H1 (cell line): Measurements from ENCODE around the gene TIMM10. TPM values are rescaled to one million over a fixed set of nuclear protein-coding genes. Genes with fewer than 3 reads are reported as not detected.

Experiments
- ATF3 ChIP-seq: IDR thresholded peaks from 2 replicates; pipeline ENCODE4 v1.6.1; 2011; ENCODE audit warnings: low read depth, mild to moderate bottlenecking, low read length; ENCODE audit not compliant: insufficient read depth
- CBX8 ChIP-seq: fragments of 300-800, 300-1000 bp; sonication (generic); IDR thresholded peaks from 2 replicates; pipeline ENCODE4 v1.7.1; 2016; ENCODE audit warnings: low read depth, low read length, borderline replicate concordance
- CTBP2 ChIP-seq: IDR thresholded peaks from 2 replicates; pipeline ENCODE4 v1.7.0; 2011; ENCODE audit warnings: borderline replicate concordance, mild to moderate bottlenecking, moderate library complexity, mixed read lengths, low read length; ENCODE audit not compliant: insufficient read depth, insufficient read length
- PHF8 ChIP-seq: fragments of 200-600 bp; sonication (generic); conservative IDR thresholded peaks from 2 replicates; pipeline ENCODE4 v1.7.1; 2012; ENCODE audit warnings: low read depth, mild to moderate bottlenecking, inconsistent platforms, low read length, moderate library complexity
- RAD21 ChIP-seq, 2 experiments: IDR thresholded peaks in 1 of 2; conservative IDR thresholded peaks in 1 of 2; 2 replicates each; pipeline ENCODE4 v1.6.1; 2011; ENCODE audit warnings: low read depth in 2 of 2, low read length in 2 of 2, improper control_type of control experiment in 1 of 2, inconsistent platforms in 1 of 2, mild to moderate bottlenecking in 1 of 2, moderate library complexity in 1 of 2
- RBBP5 ChIP-seq: IDR thresholded peaks from 2 replicates; pipeline ENCODE4 v1.7.1; 2012; ENCODE audit warnings: low read depth, mild to moderate bottlenecking, inconsistent platforms, low read length, moderate library complexity, borderline replicate concordance
- RNF2 ChIP-seq: fragments of 200-900, 300-1000 bp; sonication (generic); IDR thresholded peaks from 2 replicates; pipeline ENCODE4 v1.7.1; 2016; ENCODE audit warnings: borderline replicate concordance, low read depth, mild to moderate bottlenecking, antibody characterized with exemption, low read length; ENCODE audit not compliant: poor library complexity, severe bottlenecking; ENCODE audit errors: missing control alignments
- polyA plus RNA-seq, 7 experiments: library from polyadenylated mRNA; depleted of rRNA in 3 of 7; stranded (reverse) in 5 of 7; unstranded in 2 of 7; fragments of >200 nt in 5 of 7; fragments of 200-250 nt in 2 of 7; gene quantifications; 1 replicate in 5 of 7; 2 replicates in 1 of 7; 4 replicates in 1 of 7; pipeline versions ENCODE4 v1.2.1 to v1.2.3, GENCODE V29; 2011 to 2013; ENCODE audit warnings: missing spikeins in 2 of 7, mixed read lengths in 2 of 7
- total RNA-seq: library from RNA; stranded (reverse); fragmentation: NEBNext Ultra II Directional; extraction: Animal tissue kit (Norgen Biotek cat#: 25700); gene quantifications from 2 replicates; pipeline ENCODE4 v1.2.1, GENCODE V29; 2021

Gene TIMM10
- total and polyA plus RNA-seq, 2 of the 8 experiments (the other 6 are each of a cell fraction or from before 2014, with no cell fraction given) = 117 to 227 TPM

- TF ChIP-seq CTBP2 = no peak
- no peak for TF ChIP-seq RNF2
- TF ChIP-seq CBX8 = no peak
- no peak for TF ChIP-seq RAD21 (IDR thresholded peaks at IDR 0.05 in 1 of 2, conservative IDR thresholded peaks at IDR 0.05 in 1 of 2; ENCODE audit: low read depth in 2 of 2, low read length in 2 of 2)
- TF ChIP-seq ATF3 = no peak
- TF ChIP-seq PHF8 = no peak
- no peak for TF ChIP-seq RBBP5
Observed at GRCh38 chr11:57544566-57544965, 14.0 kb upstream of the TIMM10 start (continued).
